Measurements from ENCODE around the gene DACH1. TPM values are rescaled to one million over a fixed set of nuclear protein-coding genes. Genes with fewer than 3 reads are reported as not detected.

DACH1 gene
- total RNA-seq, 1 experiment from 2014 or later = 0.14 TPM

- Mint-ChIP-seq H3K4me3 (ENCODE audit: low read depth, unreplicated experiment) (no peak overlapping the region), H3K4me1 (ENCODE audit: low read depth, unreplicated experiment) (no peaks in the 10 kb centered on the region), H3K36me3 (ENCODE audit: insufficient read depth, unreplicated experiment) (no peaks in the 10 kb centered on the region), H3K27ac (ENCODE audit: unreplicated experiment) (no peak overlapping the region), H3K27me3 (ENCODE audit: unreplicated experiment) (no peaks in the 10 kb centered on the region), H3K9me3 (ENCODE audit: low read depth, unreplicated experiment) (no peaks in the 10 kb centered on the region)
- BruUV-seq (replicated peaks) = no TSS peak
- CTCF ChIA-PET = no interaction called here
- TF ChIP-seq CTCF (IDR thresholded peaks at IDR 0.05; ENCODE audit: unreplicated experiment) = no peak
- intact Hi-C loops (cut with micrococcal nuclease; ENCODE audit: unreplicated experiment) = loop anchor here (5.0 kb wide), 1 partner anchor 457 kb away; no protein-coding TSS in a partner anchor
- DNase-seq = no peak
Measured at GRCh38 chr13:71524245-71524612, 342.8 kb downstream of the DACH1 start.

GRCh38 chr13:71522941-71523526, 344.0 kb downstream of the DACH1 start:
- no TSS peak for BruUV-seq (replicated peaks)
- CTCF ChIA-PET = interaction anchor here (0.7 kb wide), 1 partner anchor 29 kb away, joined by 3 read pairs; no protein-coding TSS in a partner anchor
- no peaks in the 10 kb centered on the region for H3K4me1 Mint-ChIP-seq (ENCODE audit: low read depth, unreplicated experiment)
- no peak for DNase-seq
- H3K4me3 Mint-ChIP-seq (ENCODE audit: low read depth, unreplicated experiment) = no peak overlapping the region
- no peaks in the 10 kb centered on the region for H3K36me3 Mint-ChIP-seq (ENCODE audit: insufficient read depth, unreplicated experiment)
- no peak for TF ChIP-seq CTCF (IDR thresholded peaks at IDR 0.05; ENCODE audit: unreplicated experiment)
- no peaks in the 10 kb centered on the region for H3K27me3 Mint-ChIP-seq (ENCODE audit: unreplicated experiment)
- no peaks in the 10 kb centered on the region for H3K9me3 Mint-ChIP-seq (ENCODE audit: low read depth, unreplicated experiment)
- no peak overlapping the region for H3K27ac Mint-ChIP-seq (ENCODE audit: unreplicated experiment)
- intact Hi-C loops (cut with micrococcal nuclease; ENCODE audit: unreplicated experiment) = loop anchor here (5.0 kb wide), 1 partner anchor 456 kb away; no protein-coding TSS in a partner anchor

- BruUV-seq (replicated peaks) = no TSS peak
- no peak for TF ChIP-seq CTCF (IDR thresholded peaks at IDR 0.05; ENCODE audit: unreplicated experiment)
- no peak for DNase-seq
- Mint-ChIP-seq H3K4me1 (ENCODE audit: low read depth, unreplicated experiment) (no peaks in the 10 kb centered on the region), H3K27me3 (ENCODE audit: unreplicated experiment) (no peaks in the 10 kb centered on the region), H3K27ac (ENCODE audit: unreplicated experiment) (no peak overlapping the region), H3K4me3 (ENCODE audit: low read depth, unreplicated experiment) (no peak overlapping the region), H3K36me3 (ENCODE audit: insufficient read depth, unreplicated experiment) (no peaks in the 10 kb centered on the region), H3K9me3 (ENCODE audit: low read depth, unreplicated experiment) (no peaks in the 10 kb centered on the region)
- intact Hi-C loops (cut with micrococcal nuclease; ENCODE audit: unreplicated experiment) = no loop called here
- CTCF ChIA-PET = no interaction called here
Measured at GRCh38 chr13:71517004-71517403, 350.0 kb downstream of the DACH1 start.

- Mint-ChIP-seq H3K4me1 (ENCODE audit: low read depth, unreplicated experiment) (no peaks in the 10 kb centered on the region), H3K4me3 (ENCODE audit: low read depth, unreplicated experiment) (no peak overlapping the region), H3K36me3 (ENCODE audit: insufficient read depth, unreplicated experiment) (no peaks in the 10 kb centered on the region), H3K27ac (ENCODE audit: unreplicated experiment) (no peak overlapping the region), H3K27me3 (ENCODE audit: unreplicated experiment) (no peaks in the 10 kb centered on the region), H3K9me3 (ENCODE audit: low read depth, unreplicated experiment) (no peaks in the 10 kb centered on the region)
- intact Hi-C loops (cut with micrococcal nuclease; ENCODE audit: unreplicated experiment) = no loop called here
- TF ChIP-seq CTCF (IDR thresholded peaks at IDR 0.05; ENCODE audit: unreplicated experiment) = no peak
- DNase-seq = no peak
- CTCF ChIA-PET = no interaction called here
- BruUV-seq (replicated peaks) = no TSS peak
Measured at GRCh38 chr13:71516521-71516920, 350.5 kb downstream of the DACH1 start.

Data from Calu3 (cell line).